ENCODE measurements around the gene KBTBD13.

The KBTBD13 gene

GRCh38 chr15:65050270-65050669 lies 26.3 kb upstream of the KBTBD13 start:
- Histone ChIP-seq H3K4me3 (ENCODE audit: insufficient read depth, low read depth, low read length) (no peak overlapping the region), H3K27me3 (ENCODE audit: control insufficient read depth, insufficient read depth, low read length, poor library complexity, severe bottlenecking) (no peaks in the 10 kb centered on the region), H3K4me1 (ENCODE audit: control insufficient read depth, insufficient read depth, low read length) (no peaks in the 10 kb centered on the region), H3K36me3 (ENCODE audit: control insufficient read depth, insufficient read depth, low read length) (no peaks in the 10 kb centered on the region), H3K9me3 (ENCODE audit: control insufficient read depth, low read length) (no peaks in the 10 kb centered on the region), H3K27ac (ENCODE audit: insufficient read depth, low read depth, low read length, poor library complexity, severe bottlenecking) (no peak overlapping the region)
- WGBS, 2 experiments = 87 to 97% methylated on average over 3 to 4 of the region's 4 CpGs

- H3K4me3 ChIP-seq (ENCODE audit: insufficient read depth, low read depth, low read length) = no peak overlapping the region
- H3K27ac ChIP-seq (ENCODE audit: insufficient read depth, low read depth, low read length, poor library complexity, severe bottlenecking) = no peak overlapping the region
- no peaks in the 10 kb centered on the region for H3K27me3 ChIP-seq (ENCODE audit: control insufficient read depth, insufficient read depth, low read length, poor library complexity, severe bottlenecking)
- H3K9me3 ChIP-seq (ENCODE audit: control insufficient read depth, low read length) = no peaks in the 10 kb centered on the region
- WGBS, 2 experiments = 94% methylated on average over 2 of the region's 2 CpGs
- no peaks in the 10 kb centered on the region for H3K4me1 ChIP-seq (ENCODE audit: control insufficient read depth, insufficient read depth, low read length)
- no peaks in the 10 kb centered on the region for H3K36me3 ChIP-seq (ENCODE audit: control insufficient read depth, insufficient read depth, low read length)
Measured at GRCh38 chr15:65051266-65051665, 25.3 kb upstream of the KBTBD13 start.

GRCh38 chr15:65052956-65053355 lies 23.6 kb upstream of the KBTBD13 start:
- 94 to 99% methylated on average over 2 of the region's 2 CpGs for WGBS, 2 experiments
- H3K9me3 ChIP-seq (ENCODE audit: control insufficient read depth, low read length) = no peaks in the 10 kb centered on the region
- no peak overlapping the region for H3K4me3 ChIP-seq (ENCODE audit: insufficient read depth, low read depth, low read length)
- no peaks in the 10 kb centered on the region for H3K36me3 ChIP-seq (ENCODE audit: control insufficient read depth, insufficient read depth, low read length)
- no peaks in the 10 kb centered on the region for H3K27me3 ChIP-seq (ENCODE audit: control insufficient read depth, insufficient read depth, low read length, poor library complexity, severe bottlenecking)
- H3K4me1 ChIP-seq (ENCODE audit: control insufficient read depth, insufficient read depth, low read length) = no peaks in the 10 kb centered on the region
- H3K27ac ChIP-seq (ENCODE audit: insufficient read depth, low read depth, low read length, poor library complexity, severe bottlenecking) = no peak overlapping the region

GRCh38 chr15:65054333-65055200 lies 22.0 kb upstream of the KBTBD13 start:
- H3K27me3 ChIP-seq (ENCODE audit: control insufficient read depth, insufficient read depth, low read length, poor library complexity, severe bottlenecking) = no peaks in the 10 kb centered on the region
- no peak overlapping the region for H3K27ac ChIP-seq (ENCODE audit: insufficient read depth, low read depth, low read length, poor library complexity, severe bottlenecking)
- H3K36me3 ChIP-seq (ENCODE audit: control insufficient read depth, insufficient read depth, low read length) = no peaks in the 10 kb centered on the region
- H3K4me3 ChIP-seq (ENCODE audit: insufficient read depth, low read depth, low read length) = no peak overlapping the region
- 77 to 79% methylated on average over 26 of the region's 26 CpGs for WGBS, 2 experiments
- H3K4me1 ChIP-seq (ENCODE audit: control insufficient read depth, insufficient read depth, low read length) = no peaks in the 10 kb centered on the region
- no peaks in the 10 kb centered on the region for H3K9me3 ChIP-seq (ENCODE audit: control insufficient read depth, low read length)

- no peaks in the 10 kb centered on the region for H3K4me1 ChIP-seq (ENCODE audit: control insufficient read depth, insufficient read depth, low read length)
- H3K36me3 ChIP-seq (ENCODE audit: control insufficient read depth, insufficient read depth, low read length) = no peaks in the 10 kb centered on the region
- H3K27me3 ChIP-seq (ENCODE audit: control insufficient read depth, insufficient read depth, low read length, poor library complexity, severe bottlenecking) = no peaks in the 10 kb centered on the region
- H3K4me3 ChIP-seq (ENCODE audit: insufficient read depth, low read depth, low read length) = no peak overlapping the region
- no peak overlapping the region for H3K27ac ChIP-seq (ENCODE audit: insufficient read depth, low read depth, low read length, poor library complexity, severe bottlenecking)
- no peaks in the 10 kb centered on the region for H3K9me3 ChIP-seq (ENCODE audit: control insufficient read depth, low read length)
- WGBS, 2 experiments = 90 to 91% methylated on average over 6 of the region's 6 CpGs
Measured at GRCh38 chr15:65055201-65055870, 21.2 kb upstream of the KBTBD13 start.

DNA sequence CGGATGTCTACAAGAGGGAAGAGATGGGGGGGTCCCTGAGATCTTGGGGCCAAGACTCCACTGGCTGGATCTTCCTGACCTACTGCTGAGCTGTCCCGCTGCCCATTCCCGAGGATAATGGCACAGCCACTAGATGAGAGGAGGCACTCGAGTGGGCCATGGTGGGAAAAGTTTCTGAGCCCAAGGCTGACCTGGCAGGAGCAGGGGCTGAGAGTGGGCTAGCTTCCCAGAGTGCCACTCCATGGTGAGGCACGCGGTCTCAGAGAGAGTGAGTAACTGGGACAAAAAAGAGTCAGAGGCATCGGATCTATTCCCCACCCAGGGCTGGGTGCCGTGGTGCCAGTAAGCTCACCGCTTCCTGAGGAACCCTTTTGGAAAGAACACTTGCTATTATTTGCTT lies 20.4 kb upstream of the KBTBD13 start:
- Histone ChIP-seq H3K27ac (ENCODE audit: insufficient read depth, low read depth, low read length, poor library complexity, severe bottlenecking) (no peak overlapping the region), H3K36me3 (ENCODE audit: control insufficient read depth, insufficient read depth, low read length) (no peaks in the 10 kb centered on the region), H3K4me1 (ENCODE audit: control insufficient read depth, insufficient read depth, low read length) (no peaks in the 10 kb centered on the region), H3K27me3 (ENCODE audit: control insufficient read depth, insufficient read depth, low read length, poor library complexity, severe bottlenecking) (no peaks in the 10 kb centered on the region), H3K9me3 (ENCODE audit: control insufficient read depth, low read length) (no peaks in the 10 kb centered on the region), H3K4me3 (ENCODE audit: insufficient read depth, low read depth, low read length) (no peak overlapping the region)
- WGBS, 2 experiments = 95% methylated on average over 9 of the region's 9 CpGs

- Histone ChIP-seq H3K27ac (ENCODE audit: insufficient read depth, low read depth, low read length, poor library complexity, severe bottlenecking) (no peak overlapping the region), H3K4me3 (ENCODE audit: insufficient read depth, low read depth, low read length) (no peak overlapping the region), H3K4me1 (ENCODE audit: control insufficient read depth, insufficient read depth, low read length) (no peaks in the 10 kb centered on the region), H3K27me3 (ENCODE audit: control insufficient read depth, insufficient read depth, low read length, poor library complexity, severe bottlenecking) (no peaks in the 10 kb centered on the region), H3K36me3 (ENCODE audit: control insufficient read depth, insufficient read depth, low read length) (no peaks in the 10 kb centered on the region), H3K9me3 (ENCODE audit: control insufficient read depth, low read length) (no peaks in the 10 kb centered on the region)
- WGBS, 2 experiments = 91 to 93% methylated on average over 8 of the region's 8 CpGs
Measured at GRCh38 chr15:65056868-65057548, 19.5 kb upstream of the KBTBD13 start.

DNA sequence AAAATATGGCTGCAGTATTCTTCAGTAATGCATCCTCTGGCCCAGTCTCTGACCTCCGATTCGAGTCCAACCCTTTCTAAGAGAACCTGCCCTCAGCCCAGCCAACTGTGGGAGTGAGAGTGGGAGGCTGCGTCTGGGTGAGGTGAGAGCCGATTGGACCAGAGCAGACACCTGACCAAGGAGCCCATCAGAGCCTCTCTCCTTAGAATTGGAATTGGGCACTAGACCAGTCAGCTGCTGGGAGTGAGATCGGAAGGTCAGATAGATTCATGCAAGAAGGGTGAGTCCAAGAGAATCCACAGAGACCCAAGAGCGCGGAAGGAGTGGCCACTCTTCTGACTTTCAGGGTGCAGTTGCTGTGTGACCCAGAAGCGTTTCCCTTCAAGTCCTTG lies 19.0 kb upstream of the KBTBD13 start:
- H3K27ac ChIP-seq (ENCODE audit: insufficient read depth, low read depth, low read length, poor library complexity, severe bottlenecking) = no peak overlapping the region
- H3K9me3 ChIP-seq (ENCODE audit: control insufficient read depth, low read length) = no peaks in the 10 kb centered on the region
- H3K36me3 ChIP-seq (ENCODE audit: control insufficient read depth, insufficient read depth, low read length) = no peaks in the 10 kb centered on the region
- H3K4me1 ChIP-seq (ENCODE audit: control insufficient read depth, insufficient read depth, low read length) = no peaks in the 10 kb centered on the region
- no peak overlapping the region for H3K4me3 ChIP-seq (ENCODE audit: insufficient read depth, low read depth, low read length)
- no peaks in the 10 kb centered on the region for H3K27me3 ChIP-seq (ENCODE audit: control insufficient read depth, insufficient read depth, low read length, poor library complexity, severe bottlenecking)
- WGBS, 2 experiments = 91 to 93% methylated on average over 8 of the region's 8 CpGs

DNA sequence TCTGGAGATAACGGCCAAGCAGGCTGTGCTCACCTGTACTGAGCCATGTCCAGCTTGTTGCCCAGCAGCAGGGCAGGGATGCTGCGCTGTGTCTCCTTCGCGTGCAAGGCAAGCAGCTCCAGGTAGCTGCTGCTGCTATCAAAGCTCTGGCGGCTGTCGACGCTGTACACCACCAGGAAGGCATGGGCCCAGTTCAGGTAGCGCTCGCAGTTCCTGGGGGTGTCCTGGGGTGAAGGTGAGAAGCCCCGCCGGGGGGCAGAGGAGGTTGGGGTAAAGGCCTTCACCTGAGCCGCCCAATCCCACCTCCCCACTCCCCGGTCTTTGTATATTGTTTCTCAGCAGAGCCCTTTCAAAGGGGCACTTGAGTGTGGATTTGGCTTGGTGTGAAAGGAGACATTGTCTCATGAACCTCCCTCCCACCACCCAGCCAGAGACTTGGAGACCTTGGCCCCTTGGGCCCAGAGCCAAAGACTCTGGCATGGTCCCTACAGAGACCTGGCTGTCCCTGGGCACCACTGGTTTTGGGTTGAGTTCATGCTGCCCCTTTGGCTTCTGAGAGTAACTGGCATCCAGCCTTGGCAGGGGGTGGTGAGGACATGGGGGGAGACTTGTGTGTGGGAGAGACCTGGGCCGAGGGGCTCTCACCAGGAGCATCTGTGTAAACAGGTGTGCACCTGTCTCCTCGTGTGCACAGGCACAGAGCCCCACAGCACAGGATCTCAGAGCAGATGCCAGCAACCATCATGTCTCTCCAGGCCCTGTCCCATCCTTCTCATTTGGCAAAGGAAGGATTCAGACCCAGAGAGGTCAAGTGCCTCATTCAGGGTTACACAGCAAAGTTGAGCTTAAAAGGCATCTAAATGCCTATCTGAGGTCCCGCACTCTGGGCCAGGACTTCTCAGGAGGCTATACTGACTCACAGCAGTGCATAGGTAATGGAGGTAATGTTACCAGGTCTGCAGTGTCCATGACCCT lies 17.9 kb upstream of the KBTBD13 start:
- no peaks in the 10 kb centered on the region for H3K4me1 ChIP-seq (ENCODE audit: control insufficient read depth, insufficient read depth, low read length)
- H3K4me3 ChIP-seq (ENCODE audit: insufficient read depth, low read depth, low read length) = no peak overlapping the region
- H3K36me3 ChIP-seq (ENCODE audit: control insufficient read depth, insufficient read depth, low read length) = no peaks in the 10 kb centered on the region
- H3K9me3 ChIP-seq (ENCODE audit: control insufficient read depth, low read length) = no peaks in the 10 kb centered on the region
- WGBS, 2 experiments = 94 to 97% methylated on average over 16 of the region's 16 CpGs
- H3K27ac ChIP-seq (ENCODE audit: insufficient read depth, low read depth, low read length, poor library complexity, severe bottlenecking) = no peak overlapping the region
- no peaks in the 10 kb centered on the region for H3K27me3 ChIP-seq (ENCODE audit: control insufficient read depth, insufficient read depth, low read length, poor library complexity, severe bottlenecking)

Data from ectodermal cell (in vitro differentiated cells).